HTR-8/SVneo (cell line): ENCODE results near the gene HEATR9.

Source experiments
- DNase-seq: peaks from one replicate; pipeline ENCODE4 v3.0.0; 2011; ENCODE audit warnings: low spot score, mixed read lengths; ENCODE audit not compliant: insufficient read length
- FAIRE-seq: peaks from 2 replicates; lab custom pipeline; 2011; peaks lifted over from hg19 to GRCh38; lab: Jason Lieb, UNC

Gene HEATR9

GRCh38 chr17:35867574-35867973, 1.1 kb downstream of the HEATR9 start:
- DNase-seq (no peak), FAIRE-seq (no peak)

GRCh38 chr17:35866341-35866950, 2.2 kb downstream of the HEATR9 start:
- FAIRE-seq, result no peak
- DNase-seq, result no peak

GRCh38 chr17:35865412-35866340, 3.0 kb downstream of the HEATR9 start:
- FAIRE-seq, result no peak
- no peak for DNase-seq

DNA sequence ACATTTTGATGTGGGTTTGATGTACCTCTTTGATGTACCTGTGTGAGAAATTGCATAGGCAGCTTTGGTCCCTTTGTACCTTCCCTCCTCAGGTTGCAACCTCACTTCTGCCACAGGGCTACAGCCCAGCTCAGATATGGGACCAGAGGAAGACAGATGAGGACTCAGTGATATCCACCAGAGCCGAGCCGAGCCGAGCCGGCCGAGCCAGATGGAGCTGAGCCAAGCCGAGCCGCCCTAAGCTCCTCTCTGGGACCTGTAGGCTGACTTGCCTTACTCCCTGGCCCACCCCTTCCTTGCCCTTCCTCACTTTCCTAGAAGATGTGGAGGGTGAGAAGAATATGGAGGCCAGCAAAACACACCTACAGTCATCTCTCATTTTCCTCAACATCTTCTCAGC, 3.8 kb downstream of the HEATR9 start:
- FAIRE-seq (no peak), DNase-seq (no peak)

GRCh38 chr17:35856603-35857002, 12.1 kb downstream of the HEATR9 start:
- FAIRE-seq, result no peak
- DNase-seq, result no peak

- no peak for DNase-seq
- FAIRE-seq, result no peak
These were observed 12.7 kb downstream of the HEATR9 start for GRCh38 chr17:35855965-35856364.

DNA sequence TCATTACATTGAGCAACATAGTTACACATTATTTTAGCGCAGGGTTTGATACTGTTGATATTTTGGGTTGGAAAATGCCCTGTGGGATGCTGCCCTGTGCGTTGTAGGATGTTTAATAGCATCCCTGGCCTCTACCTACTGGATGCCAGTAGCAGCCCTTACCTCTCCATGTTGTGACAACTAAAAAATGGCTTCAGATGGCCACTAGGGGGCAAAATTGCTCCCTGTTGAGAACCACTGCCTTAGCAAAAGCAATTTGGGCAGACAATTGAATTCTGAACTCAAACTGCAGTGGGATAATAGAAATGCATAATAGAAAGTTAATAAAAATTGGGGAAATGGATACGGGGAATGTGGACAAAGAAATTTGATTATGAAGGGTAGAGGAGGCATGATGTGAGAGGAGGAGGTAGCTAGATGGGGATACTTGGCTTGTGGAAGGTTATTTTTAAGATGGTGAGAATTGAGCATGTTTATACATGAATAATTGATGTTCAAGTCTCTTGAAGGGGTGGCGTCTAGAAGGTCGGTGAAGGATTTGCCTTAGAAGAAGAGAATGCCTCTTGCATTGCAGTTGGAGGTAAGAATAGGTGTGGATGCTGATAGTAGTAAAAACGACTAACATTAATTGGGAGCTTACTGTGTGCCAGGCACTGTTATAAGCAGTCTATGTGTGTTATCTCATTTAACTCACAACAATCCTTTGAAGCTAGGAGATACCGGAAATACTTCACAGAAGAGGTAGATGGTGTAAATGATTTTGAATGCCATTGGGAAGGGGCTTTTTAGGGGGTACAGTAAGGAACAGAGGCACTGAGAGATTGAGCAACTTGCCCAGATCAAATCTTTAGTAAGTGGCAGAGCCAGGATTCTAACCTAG, 19.0 kb downstream of the HEATR9 start:
- FAIRE-seq, result no peak

DNA sequence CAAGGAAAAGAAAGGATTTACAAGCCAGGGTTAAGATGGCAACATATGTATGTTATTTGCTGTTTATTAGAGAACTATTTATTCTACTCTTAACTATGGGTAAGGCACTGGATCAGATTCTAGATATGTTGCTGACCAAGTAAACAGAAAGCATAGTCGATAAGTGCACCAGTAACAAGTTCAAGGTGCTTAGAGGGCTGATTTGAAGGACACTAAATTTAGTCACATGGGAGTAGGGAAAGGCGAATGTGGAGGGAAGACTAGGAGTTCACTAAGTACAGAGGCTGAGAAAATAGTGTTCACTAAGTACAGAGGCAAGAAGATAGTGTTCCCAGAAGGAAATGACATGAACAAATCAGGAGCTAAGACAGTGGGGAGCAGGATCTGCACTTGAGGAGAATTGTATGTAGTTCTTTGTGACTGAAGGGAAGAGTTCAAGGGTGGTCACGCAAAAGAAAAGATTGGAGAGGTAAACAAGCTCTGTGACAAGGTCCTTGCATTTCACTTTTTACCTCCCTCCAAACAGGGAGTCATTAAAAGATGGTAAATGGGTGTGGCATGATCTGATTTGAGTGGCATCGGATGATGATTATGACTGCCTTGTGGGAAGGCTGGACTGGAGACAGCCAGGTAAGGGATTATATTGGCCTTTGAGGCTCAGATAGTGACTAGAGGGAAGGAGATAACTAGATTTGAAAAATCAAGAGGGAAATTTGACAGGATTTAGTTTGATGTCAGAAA, 20.9 kb downstream of the HEATR9 start:
- DNase-seq (no peak), FAIRE-seq (no peak)

More for the DNA sequence above, 19.0 kb downstream of the HEATR9 start:
- peak; percentile 62 for DNase-seq

DNA sequence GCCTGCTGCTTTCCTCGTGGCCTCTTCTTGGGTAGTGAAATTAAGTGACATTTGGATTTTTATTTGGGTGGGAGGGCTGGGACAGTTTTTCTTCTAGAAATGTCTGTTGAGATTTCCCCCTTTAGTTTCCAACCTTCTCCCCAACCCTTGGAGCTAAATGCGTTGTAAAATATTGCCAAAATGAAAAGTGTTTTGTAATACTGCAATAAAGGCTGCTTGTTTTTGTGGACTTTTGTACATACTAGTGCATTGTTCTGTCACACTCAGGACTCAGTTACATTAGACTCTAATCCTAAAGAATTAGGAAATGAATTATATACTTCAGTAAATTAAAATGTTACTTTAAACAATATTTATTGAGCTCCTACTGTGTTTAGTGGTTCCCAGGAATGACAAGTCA, 21.7 kb downstream of the HEATR9 start:
- no peak for FAIRE-seq
- DNase-seq, result no peak

DNA sequence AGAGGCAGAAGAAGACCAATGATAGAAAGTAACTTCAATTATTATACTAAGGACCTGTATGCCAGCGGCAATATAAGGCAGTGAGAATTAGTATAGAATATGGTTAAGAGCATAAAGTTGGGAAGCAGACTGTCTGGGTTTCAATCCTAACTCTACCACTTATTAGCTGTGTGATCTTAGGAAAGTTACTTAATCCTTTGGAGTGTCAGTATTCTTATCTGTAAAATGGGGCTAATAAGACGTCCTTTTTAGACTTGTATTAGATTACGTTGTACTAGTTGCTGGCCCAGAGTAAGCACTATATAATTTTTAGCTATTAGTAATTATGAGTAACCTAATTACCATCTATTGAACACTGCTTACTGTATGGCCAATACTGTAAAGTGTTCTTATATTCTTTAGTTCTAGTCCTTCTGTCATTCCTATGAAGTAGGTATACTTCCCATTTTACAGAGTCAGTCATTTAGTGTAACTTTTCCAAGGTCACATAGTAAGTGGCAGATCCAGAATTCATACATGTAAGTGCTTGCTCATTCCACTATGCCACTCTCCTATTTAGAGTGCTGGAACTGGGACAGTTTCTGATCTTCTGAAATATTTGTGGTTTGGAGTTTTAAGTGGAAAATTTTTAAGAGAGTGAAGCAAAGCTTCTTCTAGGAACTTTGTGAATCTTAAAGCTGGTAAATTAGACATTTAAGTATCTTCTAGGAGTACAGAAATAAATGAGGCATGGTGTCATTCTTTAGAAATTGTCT, 22.5 kb downstream of the HEATR9 start:
- DNase-seq (no peak), FAIRE-seq (no peak)

- DNase-seq, result no peak
- no peak for FAIRE-seq
These were observed 24.1 kb downstream of the HEATR9 start for GRCh38 chr17:35844547-35844946.

DNA sequence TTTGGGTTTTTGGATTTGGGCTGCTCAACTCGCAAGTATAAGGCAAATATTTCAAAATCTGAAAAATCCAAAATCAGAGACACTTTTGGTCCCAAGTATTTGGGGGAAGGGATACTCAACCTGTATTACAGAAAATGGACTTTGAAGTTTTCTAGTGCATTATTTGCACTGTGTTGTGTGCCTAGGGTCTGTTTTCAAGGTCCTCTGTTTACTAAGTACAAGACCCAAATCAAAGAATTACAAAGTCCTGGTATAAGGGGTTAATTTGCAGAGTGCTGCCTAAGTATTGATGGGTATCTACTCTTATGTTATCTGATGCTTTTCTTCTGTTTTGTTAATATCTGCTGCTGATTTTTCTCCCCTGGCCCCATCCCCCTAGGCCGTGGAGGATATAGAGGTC, 25.0 kb downstream of the HEATR9 start:
- DNase-seq, result no peak

DNA sequence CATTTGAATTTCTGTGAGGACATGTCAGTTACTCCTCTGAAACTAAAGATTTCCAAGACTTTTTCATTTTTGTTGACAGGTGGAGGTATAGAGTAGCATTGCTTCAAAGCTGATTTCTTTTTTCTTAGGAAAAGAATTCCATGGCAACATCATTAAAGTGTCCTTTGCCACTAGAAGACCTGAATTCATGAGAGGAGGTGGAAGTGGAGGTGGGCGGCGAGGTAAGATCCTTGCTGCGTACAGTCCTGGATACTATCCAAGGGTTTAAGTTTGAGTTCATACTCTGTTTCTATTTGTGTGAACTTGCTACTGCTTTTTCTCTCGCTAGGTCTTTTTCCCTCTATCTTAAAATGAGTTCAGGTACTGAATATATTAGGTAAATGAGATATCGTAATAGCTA, 26.5 kb downstream of the HEATR9 start:
- FAIRE-seq (no peak), DNase-seq (no peak)

More for the DNA sequence above, 25.0 kb downstream of the HEATR9 start:
- FAIRE-seq, result no peak

GRCh38 chr17:35841505-35841904, 27.2 kb downstream of the HEATR9 start:
- no peak for FAIRE-seq
- no peak for DNase-seq

DNA sequence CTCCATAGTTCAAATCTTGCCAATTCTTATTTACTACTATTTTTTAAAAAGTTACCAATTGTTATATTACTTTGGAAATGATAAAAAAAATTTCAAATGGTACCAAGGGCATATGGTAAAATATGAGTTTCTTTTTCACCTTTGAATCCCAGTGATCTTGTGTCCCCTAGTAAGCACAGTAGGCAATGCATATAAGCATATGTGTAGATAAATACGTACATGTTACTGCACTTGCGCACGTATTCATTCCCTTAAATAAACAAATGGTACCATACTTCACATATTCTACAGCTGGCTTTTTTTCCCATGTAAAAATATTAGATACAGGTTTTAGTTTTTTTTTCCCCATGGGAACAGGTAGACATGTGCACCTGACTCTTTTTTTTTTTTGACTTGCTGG, 27.6 kb downstream of the HEATR9 start:
- DNase-seq (no peak), FAIRE-seq (no peak)

DNA sequence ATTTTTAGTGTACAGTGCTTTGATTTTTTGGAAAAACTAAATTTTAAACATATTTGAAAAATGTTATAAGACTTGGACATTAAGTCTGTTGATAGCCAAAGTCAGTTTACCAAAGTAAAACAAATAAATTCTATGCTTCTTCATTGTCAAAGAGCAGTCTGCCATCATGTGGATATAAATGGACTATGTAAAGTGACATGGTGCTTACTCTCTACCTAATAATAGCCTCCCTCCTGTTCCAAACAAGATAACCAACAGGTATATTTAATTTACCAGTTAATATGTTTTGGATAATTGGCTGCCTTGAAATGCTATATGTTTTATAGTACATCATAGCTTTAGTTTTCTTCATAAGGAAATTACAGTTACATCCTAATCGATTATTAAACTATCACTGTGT, 43.5 kb downstream of the HEATR9 start:
- no peak for DNase-seq
- FAIRE-seq, result no peak

DNA sequence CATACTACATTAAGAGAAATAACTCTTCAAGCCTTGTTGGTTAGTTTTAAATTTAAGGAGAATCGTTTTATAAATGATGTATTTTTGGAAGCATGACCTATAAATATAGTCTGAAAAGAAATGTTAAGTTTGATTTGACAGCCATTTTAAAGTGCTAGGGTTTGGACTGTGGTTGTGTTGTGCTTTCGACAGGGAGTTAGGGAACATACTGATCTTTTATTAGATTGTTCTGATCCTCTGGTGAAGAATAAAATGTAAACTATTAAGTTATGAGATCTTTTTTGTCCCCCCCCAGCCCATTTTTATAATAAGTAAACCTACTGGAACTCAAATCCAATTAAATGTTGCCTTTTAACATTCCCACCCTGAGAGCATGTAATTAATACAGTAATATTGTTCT, 47.4 kb downstream of the HEATR9 start:
- FAIRE-seq, result no peak

DNA sequence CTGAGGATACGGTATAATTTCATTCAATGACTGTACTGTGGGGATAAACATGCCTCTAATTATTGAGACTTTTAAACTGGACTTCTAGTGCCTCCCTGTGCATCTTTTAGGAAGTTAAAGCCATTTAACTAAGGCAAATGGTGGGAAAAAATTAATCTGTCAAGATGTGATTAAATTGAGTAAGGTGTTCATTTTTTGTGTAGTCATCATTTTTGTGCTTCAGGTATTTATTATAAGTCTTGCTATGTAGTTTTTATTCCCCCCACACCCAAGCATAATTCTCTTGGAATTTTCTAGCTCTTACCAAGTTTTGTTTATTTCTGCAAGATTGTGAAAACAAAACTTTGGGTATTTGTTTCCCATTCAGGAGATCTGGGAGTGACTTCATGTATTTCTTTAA, 49.2 kb downstream of the HEATR9 start:
- FAIRE-seq (no peak), DNase-seq (no peak)

More for the DNA sequence above, 47.4 kb downstream of the HEATR9 start:
- DNase-seq, result no peak

DNA sequence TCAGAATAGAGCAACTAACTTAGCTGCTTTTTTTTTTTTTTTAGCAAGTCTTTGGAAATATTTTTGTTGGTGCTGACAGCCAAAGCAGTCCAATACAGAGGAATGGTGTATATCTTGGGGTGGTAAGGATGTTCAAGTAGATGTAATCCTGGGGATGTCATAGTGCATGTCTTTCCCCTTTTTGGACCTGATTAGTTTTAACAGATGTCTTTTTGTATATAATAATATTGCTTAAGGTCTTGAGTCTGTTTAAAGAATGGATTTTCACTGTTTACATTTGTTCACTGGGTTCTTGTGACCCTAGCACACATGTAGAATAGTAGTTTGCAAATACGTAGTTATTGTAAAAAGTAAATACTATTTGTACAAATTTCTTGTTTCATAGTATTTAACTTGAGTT, 51.5 kb downstream of the HEATR9 start:
- no peak for FAIRE-seq

More for the DNA sequence above, 51.5 kb downstream of the HEATR9 start:
- DNase-seq, result no peak
